ENCODE results near the gene ENTREP1.
"Not testable (repeated sequence)": the region's sequence is repeated elsewhere in the genome, so short reads cannot be mapped to it uniquely, and the experiment has no call there.

ENTREP1 gene, protein sequence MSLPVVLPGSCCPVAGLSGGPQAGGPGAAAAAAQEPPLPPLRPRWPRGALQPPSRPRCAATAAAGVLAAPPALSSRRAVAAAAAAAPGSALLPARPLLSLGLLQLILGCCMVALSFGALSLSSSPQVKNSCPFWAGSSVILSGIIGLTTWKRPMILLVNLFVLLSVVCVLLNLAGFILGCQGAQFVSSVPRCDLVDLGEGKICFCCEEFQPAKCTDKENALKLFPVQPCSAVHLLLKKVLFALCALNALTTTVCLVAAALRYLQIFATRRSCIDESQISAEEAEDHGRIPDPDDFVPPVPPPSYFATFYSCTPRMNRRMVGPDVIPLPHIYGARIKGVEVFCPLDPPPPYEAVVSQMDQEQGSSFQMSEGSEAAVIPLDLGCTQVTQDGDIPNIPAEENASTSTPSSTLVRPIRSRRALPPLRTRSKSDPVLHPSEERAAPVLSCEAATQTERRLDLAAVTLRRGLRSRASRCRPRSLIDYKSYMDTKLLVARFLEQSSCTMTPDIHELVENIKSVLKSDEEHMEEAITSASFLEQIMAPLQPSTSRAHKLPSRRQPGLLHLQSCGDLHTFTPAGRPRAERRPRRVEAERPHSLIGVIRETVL

DNA sequence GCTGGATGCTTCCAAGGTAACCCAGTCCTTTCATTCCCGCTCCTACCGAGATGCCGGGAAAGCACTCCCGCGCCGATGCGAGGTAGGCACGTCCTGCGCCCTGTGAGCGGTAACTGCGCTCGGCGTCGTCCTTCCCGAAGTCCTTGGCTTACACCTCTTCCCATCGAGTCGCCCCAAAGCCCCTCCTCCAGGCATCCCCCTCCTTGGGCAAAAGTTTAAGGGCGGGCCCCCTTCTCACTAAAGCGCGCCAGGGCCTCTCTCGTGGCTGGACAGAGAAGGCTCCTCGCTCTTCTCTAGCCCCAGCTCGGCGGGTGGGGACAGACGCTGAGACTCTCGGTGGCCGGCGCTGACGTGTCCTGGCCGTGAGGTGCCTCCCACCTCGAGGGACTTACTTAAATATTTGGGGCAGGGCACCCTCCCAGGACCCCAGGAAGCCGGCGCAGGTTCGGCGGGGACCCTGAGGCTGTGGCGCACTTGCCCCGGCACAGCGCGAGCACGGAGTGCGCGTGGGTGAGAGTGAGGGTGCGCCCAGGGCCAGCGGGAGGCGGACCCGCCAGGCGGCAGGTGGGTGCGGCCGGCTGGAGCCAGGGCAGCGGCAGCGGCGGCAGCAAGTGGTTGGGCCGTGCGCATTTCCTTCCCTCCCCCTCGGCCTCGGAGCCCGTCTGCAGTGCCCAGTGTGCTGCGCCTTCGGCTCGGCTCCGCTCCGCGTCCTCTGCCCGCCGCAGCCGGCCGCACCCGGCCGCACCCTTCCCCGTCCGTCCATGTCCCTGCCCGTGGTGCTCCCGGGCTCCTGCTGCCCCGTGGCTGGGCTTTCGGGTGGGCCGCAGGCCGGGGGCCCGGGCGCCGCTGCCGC lies at the start of gene ENTREP1:
TSS of gene ENTREP1 (plus strand) at position 667 of the 853 bp plus-strand sequence. CDS start at position 762, 95 bp downstream.
- no peak for DNase-seq (ENCODE audit: low read depth in 2 of 2)

DNA sequence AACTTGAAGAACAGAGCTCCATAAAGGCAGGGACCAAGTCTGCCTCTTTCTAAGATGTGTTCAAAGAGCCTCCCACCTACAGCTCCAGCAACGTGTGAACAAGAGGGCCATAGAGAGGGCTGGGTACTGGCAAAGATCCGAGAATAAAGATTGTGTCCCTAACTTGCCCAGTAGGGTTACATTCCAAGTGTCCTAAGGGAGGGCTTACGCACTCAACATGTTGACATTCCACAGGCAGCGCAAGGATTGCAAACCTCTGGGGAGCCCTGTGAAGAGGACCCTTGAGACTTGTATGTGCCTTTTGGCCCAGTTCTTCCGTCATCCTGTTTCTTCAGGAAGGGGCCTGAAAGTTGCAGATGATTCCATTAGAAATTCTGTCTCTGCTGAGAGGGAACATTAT lies 48.2 kb upstream of the ENTREP1 start:
- no peak for DNase-seq (ENCODE audit: low read depth in 2 of 2)

DNA sequence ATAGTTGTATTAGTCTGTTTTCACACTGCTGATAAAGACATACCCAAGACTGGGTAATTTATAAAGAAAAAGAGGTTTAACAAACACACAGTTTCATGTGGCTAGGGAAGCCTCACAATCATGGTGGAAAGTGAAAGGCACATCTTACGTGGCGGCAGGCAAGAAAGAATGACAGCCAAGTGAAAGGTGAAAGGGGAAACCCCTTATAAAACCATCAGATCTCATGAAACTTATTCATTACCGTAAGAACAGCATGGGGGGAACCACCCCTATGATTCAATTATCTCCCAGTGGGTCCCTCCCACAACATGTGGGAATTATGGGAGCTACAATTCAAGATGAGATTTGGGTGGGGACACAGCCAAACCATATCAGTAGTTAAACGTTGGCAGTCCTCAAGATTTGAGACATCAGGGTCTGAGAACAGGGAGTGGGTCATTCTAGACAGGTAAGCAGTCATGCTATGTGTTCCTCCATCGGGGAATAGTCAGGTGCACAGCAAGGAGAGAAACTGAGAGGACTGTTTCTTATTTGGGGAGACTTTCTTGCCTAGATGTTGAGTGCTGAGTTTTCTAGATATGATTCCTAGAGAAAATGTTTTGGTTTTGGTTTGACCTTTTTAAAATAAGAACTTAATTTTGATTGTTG lies 45.8 kb upstream of the ENTREP1 start:
- peak in 1 of 2 experiments; percentile 15 for DNase-seq (ENCODE audit: low read depth in 2 of 2)

DNA sequence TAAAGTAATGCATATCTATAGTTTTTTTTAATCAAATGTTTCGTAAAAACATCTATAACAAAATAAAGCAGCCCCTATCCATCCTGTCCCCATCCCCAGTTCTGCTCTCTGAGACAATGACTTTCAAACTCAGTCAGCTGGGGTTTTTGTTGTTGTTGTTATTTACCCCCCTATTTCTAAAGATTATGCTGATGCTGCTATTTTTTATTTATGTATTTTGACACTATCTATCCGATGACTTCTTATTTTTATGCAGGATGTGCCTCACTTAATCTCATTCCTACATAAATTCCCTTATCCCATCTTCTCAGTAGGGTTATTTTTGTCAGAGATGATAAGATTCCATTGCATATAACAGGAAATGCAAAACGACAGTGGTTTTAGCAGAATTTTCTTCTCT lies 45.3 kb upstream of the ENTREP1 start:
- no peak for DNase-seq (ENCODE audit: low read depth in 2 of 2)

DNA sequence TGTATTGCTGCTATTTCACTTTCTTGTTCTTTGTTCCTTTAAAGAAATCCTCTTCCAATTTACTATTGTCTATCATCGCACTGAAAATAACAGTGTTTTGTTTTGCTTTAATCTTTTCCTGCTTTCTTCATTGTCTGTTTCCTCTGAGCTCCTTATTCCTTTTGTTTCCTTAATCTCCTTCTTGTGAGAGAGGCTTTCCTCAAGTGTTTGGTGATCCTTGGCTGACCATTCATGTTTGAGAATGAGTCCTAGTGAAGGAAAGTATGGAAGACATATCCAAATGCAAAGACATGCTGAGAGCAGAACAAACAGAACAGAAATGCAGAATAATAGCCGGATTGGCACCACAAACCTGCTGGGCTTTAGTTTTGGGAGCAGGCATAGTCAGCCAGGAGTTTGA lies 42.0 kb upstream of the ENTREP1 start:
- no peak for DNase-seq (ENCODE audit: low read depth in 2 of 2)

DNA sequence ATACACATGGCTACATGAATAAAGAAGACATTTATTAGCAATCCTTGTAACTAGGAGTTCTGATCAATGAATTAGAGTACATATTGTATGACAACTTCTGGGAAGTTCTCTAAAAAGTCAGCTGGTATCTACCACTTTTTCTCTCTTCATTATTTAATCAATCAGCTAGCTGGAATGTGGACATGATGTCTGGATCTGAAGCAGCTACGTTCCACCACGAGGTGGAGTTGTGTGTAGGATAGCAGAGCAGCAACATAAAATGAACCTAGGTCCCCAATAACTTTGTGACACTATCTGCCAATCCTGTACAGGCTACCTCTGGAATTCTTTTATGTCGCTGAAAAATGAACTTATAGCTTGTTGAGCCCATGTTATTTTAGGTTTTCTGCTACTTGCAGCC lies 32.9 kb upstream of the ENTREP1 start:
- DNase-seq (ENCODE audit: low read depth in 2 of 2): no peak

DNA sequence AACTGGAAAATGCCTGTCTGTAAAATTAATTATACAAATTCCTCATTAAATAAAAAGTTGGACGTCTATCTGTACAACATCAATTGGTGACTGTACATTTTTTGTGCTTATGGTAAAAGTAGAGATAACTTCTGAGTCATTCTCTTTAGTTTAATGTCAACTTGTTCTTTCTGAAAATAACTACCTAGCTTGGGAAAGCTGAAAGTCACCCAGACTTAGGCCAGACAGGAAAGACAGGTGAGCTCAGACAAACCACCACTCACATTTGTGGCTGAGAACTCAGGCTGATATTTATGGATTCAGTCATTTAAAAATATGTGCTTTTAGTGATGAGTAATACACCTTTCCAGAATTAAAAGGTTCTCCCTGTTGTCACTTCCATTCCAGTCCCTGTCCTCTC lies 31.9 kb upstream of the ENTREP1 start:
- no peak for DNase-seq (ENCODE audit: low read depth in 2 of 2)

DNA sequence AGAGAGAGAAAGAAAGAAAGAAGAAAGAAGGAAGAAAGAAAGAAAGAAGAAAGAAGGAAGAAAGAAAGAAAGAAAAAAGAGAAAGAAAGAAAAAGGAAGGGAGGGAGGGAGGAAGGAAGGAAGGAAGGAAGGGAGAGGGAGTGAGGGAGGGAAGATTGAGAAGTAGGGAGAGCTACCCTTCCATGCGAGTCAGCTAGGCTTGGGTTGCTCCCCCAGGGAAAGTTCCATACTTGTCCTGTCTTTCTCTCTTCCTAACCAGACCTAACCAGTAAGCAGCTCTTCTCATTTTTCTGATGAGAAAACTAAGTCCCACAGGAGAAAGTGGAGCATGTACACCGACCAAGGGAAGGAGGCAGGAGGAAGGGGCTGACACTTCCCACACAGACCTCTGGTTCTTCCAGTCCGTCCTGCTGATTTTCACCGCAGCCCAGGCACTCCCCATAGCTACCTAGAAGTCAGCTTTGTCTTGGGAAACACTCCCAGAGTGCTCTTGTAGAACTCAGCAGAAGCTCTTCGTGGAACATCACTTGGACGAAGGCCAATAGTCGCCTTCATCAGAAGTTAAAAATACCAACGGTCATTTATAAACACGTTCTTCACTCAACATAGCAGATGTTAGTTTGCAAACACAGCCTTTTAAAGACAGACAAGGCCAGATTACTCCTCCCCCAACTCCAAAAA lies 29.0 kb upstream of the ENTREP1 start:
- no peak for DNase-seq (ENCODE audit: low read depth in 2 of 2)

DNA sequence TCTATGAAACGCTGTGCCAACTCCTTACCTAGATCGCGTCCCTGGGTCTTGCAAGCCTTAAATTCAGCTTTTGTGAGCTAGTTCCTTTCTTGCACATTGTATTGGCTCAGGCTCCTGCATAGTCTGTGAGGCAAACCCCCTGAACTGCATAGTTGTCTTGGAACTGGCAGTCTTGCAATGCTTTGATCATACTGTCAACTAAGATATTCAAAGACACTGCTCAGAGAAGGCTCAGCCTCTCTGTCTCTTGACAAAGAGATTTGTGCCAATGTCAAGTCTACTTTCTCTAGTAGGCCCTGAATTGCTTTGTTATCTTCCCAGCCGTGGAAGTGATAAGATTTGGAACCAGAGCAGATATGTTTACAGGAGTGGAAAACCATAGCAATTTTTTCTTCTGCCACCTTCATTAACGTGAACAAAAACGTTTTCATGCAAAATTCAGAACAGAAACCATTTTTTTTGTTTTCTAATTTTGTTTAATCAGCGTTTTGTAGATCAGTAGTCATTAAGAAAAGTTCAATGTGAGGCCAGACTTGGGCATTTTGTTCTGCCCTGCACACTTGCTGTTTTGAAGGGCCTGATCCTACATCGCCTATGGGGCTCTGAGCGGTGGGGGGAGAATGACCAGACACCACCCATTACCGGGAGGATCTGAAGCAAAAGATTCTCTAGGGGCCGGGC lies 27.6 kb upstream of the ENTREP1 start:
- no peak for DNase-seq (ENCODE audit: low read depth in 2 of 2)

DNA sequence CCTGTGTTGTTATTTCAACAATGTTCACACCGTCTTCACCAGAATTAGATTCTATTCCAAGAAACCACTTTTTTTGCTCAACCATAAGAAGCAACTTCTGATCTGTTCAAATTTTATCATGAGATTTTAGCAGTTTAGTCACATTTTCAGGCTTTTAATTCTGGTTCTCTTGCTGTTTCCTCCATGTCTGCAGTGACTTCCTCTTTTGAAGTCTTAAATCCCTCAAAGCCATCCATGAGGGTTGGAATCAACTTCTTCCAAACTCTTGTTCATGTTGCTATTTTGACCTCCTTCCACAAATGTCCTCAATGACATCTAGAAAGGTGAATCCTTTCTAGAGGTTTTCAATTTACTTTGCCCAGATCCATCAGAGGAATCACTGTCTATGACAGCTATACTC lies 25.7 kb upstream of the ENTREP1 start:
- no peak for DNase-seq (ENCODE audit: low read depth in 2 of 2)

DNA sequence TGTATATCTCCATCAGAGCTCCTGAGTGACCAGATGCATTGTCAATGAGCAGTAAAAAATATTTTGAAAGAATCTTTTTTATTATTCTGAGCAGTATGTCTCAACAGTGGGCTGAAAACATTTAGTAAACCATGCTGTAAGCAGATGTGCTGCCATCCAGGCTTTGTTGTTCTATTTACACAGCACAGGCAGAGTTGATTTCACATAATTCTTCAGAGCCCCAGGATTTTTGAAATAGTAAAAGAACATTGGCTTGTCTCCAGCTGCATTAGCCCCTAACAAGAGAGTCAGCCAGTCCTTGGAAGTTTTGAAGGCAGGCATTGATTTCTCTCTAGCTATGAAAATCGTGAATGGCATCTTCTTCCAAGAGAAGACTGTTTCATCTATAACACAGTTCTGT lies 25.2 kb upstream of the ENTREP1 start:
- DNase-seq (ENCODE audit: low read depth in 2 of 2): no peak

DNA sequence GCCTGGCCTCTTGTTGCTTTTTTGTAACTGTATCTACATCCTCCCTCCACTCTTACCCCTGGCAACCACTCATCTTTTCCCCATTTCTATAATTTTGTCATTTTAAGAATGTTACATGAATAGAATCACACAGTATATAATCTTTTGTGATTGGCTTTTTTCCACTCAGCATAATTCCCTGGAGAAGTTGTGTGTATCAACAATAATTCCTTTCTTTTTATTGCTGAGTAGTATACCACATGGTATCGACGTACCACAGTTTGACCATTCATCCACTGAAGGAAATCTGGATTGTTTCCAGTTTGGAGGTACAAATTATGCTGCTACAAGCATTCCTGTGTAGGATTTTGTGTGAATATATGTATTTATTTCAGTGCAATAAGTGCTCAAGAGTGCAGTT lies 21.7 kb upstream of the ENTREP1 start:
- no peak for DNase-seq (ENCODE audit: low read depth in 2 of 2)

DNA sequence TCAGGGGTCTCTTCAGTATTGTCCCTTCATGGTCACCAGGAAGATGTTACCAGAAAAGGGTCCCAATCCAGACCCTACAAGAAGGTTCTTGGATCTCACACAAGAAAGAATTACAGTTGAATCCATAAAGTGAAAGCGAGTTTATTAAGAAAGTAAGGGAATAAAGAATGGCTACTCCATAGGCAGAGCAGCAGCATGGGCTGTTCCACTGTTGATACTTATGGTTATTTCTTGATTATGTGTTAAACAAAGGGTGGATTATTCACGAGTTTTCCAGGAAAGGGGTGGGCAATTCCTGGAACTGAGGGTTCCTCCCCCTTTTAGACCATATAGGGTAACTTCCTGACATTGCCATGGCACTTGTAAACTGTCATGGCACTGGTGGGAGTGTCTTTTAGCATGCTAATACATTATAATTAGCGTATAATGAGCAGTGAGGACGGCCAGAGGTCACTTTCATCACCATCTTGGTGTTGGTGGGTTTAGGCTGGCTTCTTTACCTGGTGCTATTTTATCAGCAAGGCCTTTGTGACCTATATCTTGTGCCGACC lies 18.0 kb upstream of the ENTREP1 start:
- not testable (repeated sequence) for DNase-seq (ENCODE audit: low read depth in 2 of 2)

DNA sequence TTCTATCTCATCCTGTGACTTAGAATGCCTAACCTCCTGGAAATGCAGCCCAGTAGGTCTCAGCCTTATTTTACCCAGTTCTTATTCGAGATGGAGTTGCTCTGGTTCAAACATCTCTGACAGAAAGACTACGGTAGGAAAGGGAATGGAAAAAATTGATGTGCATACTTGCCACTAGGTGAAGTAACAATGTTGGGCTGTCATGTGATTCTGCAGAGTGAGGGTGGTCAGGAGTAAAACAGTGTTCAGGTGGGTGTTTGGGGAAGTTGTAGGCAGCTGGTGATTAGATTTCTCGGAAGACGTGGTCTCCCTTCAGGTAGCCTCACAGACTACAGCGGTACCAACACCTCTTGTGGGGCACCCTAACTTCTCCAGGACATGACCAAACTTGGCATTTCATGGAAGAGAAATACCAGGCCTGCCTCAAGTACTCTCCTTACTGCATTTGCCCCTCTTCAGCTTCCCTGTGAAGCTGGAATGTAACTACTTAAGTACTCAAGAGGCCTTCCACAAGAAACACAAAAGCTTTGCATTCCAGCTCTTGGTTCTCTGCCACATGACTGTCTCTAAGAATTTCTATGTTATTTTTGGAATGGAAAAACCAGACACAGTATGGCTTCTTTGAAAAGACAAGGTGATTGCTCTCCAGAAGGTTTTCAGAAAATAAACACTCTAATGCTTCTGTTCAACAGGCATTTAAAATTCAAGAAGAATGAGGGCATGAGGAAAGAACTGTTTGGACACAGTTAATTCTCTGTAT lies 17.4 kb upstream of the ENTREP1 start:
- DNase-seq (ENCODE audit: low read depth in 2 of 2): no peak

DNA sequence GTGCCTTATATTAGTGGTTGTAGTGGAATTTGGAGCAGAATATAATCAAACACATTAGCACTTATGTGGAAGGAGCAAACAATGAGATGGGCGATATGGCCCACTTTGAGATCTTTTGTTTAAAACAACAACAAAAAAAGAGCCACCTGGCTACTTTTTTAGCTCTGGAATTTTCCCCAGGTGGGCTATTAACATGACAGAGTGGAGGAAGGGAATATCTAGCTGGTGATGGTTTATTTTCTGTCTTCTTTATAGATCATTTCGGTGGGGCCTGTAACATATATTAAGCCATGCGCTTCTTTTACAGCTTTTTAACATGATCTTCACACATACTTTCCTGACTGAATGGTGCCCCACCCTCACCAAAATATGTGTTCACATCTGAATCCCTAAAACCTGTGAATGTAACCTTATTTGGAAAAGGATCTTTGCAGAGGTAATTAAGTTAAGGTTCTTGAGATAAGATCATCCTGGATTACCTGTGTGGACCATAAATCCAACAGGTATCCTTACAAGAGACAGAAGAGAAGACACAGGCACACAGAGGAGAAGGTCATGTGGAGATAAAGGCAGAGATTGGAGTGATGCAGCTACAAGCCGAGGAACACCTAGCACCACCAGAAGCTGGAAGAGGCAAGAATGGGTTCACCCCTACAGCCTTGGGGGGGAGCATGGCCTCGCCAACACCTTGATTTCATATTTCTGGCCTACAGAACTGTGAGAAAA lies 16.6 kb upstream of the ENTREP1 start:
- no peak for DNase-seq (ENCODE audit: low read depth in 2 of 2)

DNA sequence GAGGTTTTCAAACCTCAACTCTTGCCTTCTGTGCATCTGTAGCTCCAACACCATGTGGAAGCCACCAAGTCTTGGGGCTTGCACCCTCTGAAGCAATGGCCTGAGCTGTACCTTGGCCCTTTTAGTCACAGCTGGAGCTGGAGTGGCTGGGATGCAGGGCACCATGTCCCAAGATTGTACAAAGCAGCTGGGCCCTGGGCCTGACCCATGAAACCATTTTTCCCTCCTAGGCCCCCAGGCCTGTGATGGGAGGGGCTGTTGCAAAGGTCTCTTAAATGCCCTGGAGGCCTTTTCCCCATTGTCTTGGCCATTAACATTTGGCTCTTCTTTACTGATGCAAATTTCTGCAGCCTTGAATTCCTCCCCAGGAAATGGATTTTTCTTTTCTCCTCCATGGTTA lies 11.8 kb upstream of the ENTREP1 start:
- no peak for DNase-seq (ENCODE audit: low read depth in 2 of 2)

DNA sequence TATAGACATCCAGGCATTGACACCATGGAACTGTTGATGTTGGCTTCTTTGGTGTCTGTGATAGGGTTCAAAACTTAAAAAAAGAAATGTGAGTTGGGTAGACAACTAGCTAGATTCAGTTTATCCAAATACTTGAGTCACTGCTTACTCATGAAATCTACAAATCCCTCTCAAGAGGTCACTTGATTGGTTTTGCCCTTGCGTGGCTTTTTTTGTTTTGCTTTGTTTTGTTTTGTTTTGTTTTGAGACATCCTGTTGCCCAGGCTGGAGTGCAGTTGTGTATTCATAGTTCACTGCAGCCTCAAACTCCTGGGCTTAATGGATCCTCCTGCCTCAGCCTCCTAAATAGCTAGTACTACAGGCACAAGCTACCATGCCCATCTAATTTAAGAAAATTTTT lies 10.5 kb upstream of the ENTREP1 start:
- DNase-seq (ENCODE audit: low read depth in 2 of 2): no peak

DNA sequence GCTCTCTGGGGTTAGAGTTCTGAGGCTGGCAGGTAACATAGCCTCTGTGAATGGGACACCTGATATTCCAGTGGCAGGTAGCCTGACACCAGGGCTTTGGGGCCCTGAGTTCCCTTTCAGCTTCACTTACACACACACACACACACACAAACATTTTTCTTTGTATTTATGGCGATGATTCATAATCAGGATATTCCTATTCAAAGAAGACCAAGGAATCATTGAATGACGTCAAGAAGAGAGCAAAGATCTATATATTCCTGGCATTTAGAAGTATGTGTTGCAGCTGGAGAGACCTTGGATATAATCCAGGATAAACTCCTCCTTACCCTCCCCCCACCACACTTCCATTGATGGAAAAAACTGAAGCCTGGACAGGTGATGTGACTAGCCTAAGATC lies 7.9 kb upstream of the ENTREP1 start:
- DNase-seq (ENCODE audit: low read depth in 2 of 2): no peak

DNA sequence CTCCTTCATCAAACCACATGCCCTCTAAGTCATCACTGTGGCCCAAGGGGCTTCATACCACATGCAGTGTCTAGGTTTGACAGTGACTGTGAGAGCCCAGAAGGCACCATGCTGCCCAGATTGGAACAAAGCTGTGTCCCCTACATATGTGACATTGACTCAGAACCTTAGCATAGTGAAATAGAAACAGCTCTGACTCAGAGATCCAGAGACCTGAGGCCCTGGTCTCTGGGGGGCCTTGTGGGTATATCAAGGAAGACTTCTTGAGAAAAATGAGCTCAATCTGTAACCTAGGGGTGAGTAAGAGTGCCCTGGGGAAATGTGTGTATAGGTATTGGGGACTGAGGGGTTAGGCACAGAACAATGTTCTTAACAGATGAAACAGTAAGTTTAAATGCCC lies 7.1 kb upstream of the ENTREP1 start:
- no peak for DNase-seq (ENCODE audit: low read depth in 2 of 2)

Measured in stimulated activated CD4-positive, alpha-beta T cell treated with anti-CD3 and anti-CD28 coated beads, Interleukin-12 subunit alpha, Interleukin-12 subunit beta, amount 100 ng/mL, for 24 hours (primary cell).